Osteoblast (primary cell): Measurements from ENCODE around the gene STK17A. TPM values are rescaled to one million over a fixed set of nuclear protein-coding genes. Genes with fewer than 3 reads are reported as not detected.

Source experiments
- DNase-seq: peaks from one replicate; pipeline ENCODE4 v3.0.0; 2011; ENCODE audit warnings: low spot score, mixed read lengths; ENCODE audit not compliant: insufficient read length; ENCODE audit errors: missing footprints
- H2AFZ ChIP-seq: 2 replicates; pipeline ENCODE4 v1.6.0; 2011; ENCODE audit warnings: mild to moderate bottlenecking, low read length
- H3K27ac ChIP-seq: 2 replicates; pipeline ENCODE4 v1.5.1; 2011; ENCODE audit warnings: mild to moderate bottlenecking, low read depth, low read length, moderate library complexity
- H3K27me3 ChIP-seq: 2 replicates; pipeline ENCODE4 v1.6.0; 2012; ENCODE audit warnings: mild to moderate bottlenecking, control low read depth, inconsistent platforms, low read length, moderate library complexity; ENCODE audit not compliant: insufficient read depth
- H3K36me3 ChIP-seq: 2 replicates; pipeline ENCODE4 v1.5.1; 2011; ENCODE audit warnings: mild to moderate bottlenecking, low read length, control low read depth, moderate library complexity; ENCODE audit not compliant: insufficient read depth
- H3K4me1 ChIP-seq: 2 replicates; pipeline ENCODE4 v1.5.1; 2011; ENCODE audit warnings: mild to moderate bottlenecking, low read length, control low read depth, moderate library complexity; ENCODE audit not compliant: insufficient read depth
- H3K4me2 ChIP-seq: 2 replicates; pipeline ENCODE4 v1.6.0; 2011; ENCODE audit warnings: mild to moderate bottlenecking, low read length; ENCODE audit not compliant: insufficient read depth
- H3K4me3 ChIP-seq: fragments of 200-600 bp; sonication (generic); 3 replicates; pipeline ENCODE4 v1.5.1; 2012; ENCODE audit warnings: mild to moderate bottlenecking, low read length, inconsistent platforms; ENCODE audit not compliant: insufficient read depth
- H3K79me2 ChIP-seq: 2 replicates; pipeline ENCODE4 v1.6.0; 2012; ENCODE audit warnings: mild to moderate bottlenecking, low read length, control low read depth, inconsistent platforms; ENCODE audit not compliant: insufficient read depth
- H3K9me3 ChIP-seq: 2 replicates; pipeline ENCODE4 v1.5.1; 2011; ENCODE audit warnings: low read depth, low read length, control low read depth
- H4K20me1 ChIP-seq: 2 replicates; pipeline ENCODE4 v1.6.0; 2012; ENCODE audit warnings: mild to moderate bottlenecking, low read length, control low read depth; ENCODE audit not compliant: insufficient read depth
- CTCF ChIP-seq: IDR thresholded peaks from 2 replicates; pipeline ENCODE4 v1.5.1; 2011; ENCODE audit warnings: mild to moderate bottlenecking, low read depth, low read length, moderate library complexity; ENCODE audit errors: extremely low read depth
- total RNA-seq: library from RNA; depleted of rRNA; stranded (reverse); fragments of >200 nt; gene quantifications from 2 replicates; pipeline ENCODE4 v1.2.3, GENCODE V29; 2012

The STK17A gene
- total RNA-seq, 1 donor = 109 TPM

GRCh38 chr7:43653891-43654504 is 71.1 kb downstream of the STK17A start:
- TF ChIP-seq CTCF = no peak
- Histone ChIP-seq H3K9me3 (no peaks in the 10 kb centered on the region), H3K79me2 (peaks cover 34% of the 10 kb centered on the region), H3K27me3 (no peaks in the 10 kb centered on the region), H3K4me3 (no peak overlapping the region), H2AFZ (no peak overlapping the region), H3K27ac (no peak overlapping the region), H3K4me2 (no peak overlapping the region), H3K36me3 (peaks cover 6% of the 10 kb centered on the region), H3K4me1 (peaks cover 48% of the 10 kb centered on the region), H4K20me1 (no peaks in the 10 kb centered on the region)
- DNase-seq = no peak

- DNase-seq = no peak
- Histone ChIP-seq H3K79me2 (peaks cover 40% of the 10 kb centered on the region), H3K9me3 (no peaks in the 10 kb centered on the region)
These were observed 72.7 kb downstream of the STK17A start for GRCh38 chr7:43655584-43655983.

GRCh38 chr7:43656997-43657396 is 74.1 kb downstream of the STK17A start:
- TF ChIP-seq CTCF = no peak
- Histone ChIP-seq H3K4me3 (no peak overlapping the region), H2AFZ (no peak overlapping the region), H3K36me3 (peaks cover 6% of the 10 kb centered on the region), H4K20me1 (no peaks in the 10 kb centered on the region), H3K4me2 (no peak overlapping the region), H3K79me2 (peaks cover 40% of the 10 kb centered on the region), H3K27ac (no peak overlapping the region), H3K27me3 (no peaks in the 10 kb centered on the region), H3K4me1 (peaks cover 34% of the 10 kb centered on the region), H3K9me3 (no peaks in the 10 kb centered on the region)
- no peak for DNase-seq

More at GRCh38 chr7:43655584-43655983, 72.7 kb downstream of the STK17A start:
- Histone ChIP-seq H4K20me1 (no peaks in the 10 kb centered on the region), H3K4me1 (peaks cover 46% of the 10 kb centered on the region), H3K27me3 (no peaks in the 10 kb centered on the region), H3K4me2 (no peak overlapping the region), H3K27ac (no peak overlapping the region), H3K36me3 (peaks cover 6% of the 10 kb centered on the region), H2AFZ (no peak overlapping the region), H3K4me3 (no peak overlapping the region)
- no peak for TF ChIP-seq CTCF

GRCh38 chr7:43658718-43659548 is 76.0 kb downstream of the STK17A start:
- TF ChIP-seq CTCF = no peak
- H3K79me2 ChIP-seq = peaks cover 36% of the 10 kb centered on the region
- H3K4me1 ChIP-seq = peaks cover 25% of the 10 kb centered on the region
- peak overlapping the region; percentile 81 for H3K27ac ChIP-seq
- H3K36me3 ChIP-seq = peaks cover 6% of the 10 kb centered on the region
- peak overlapping the region; percentile 40 for H3K4me2 ChIP-seq
- no peaks in the 10 kb centered on the region for H3K27me3 ChIP-seq
- H4K20me1 ChIP-seq = no peaks in the 10 kb centered on the region
- peak; percentile 87 for DNase-seq
- H3K9me3 ChIP-seq = no peaks in the 10 kb centered on the region
- H2AFZ ChIP-seq = no peak overlapping the region
- H3K4me3 ChIP-seq = peak overlapping the region; percentile 10
